ENCODE measurements around the gene MYO3B.

DNA sequence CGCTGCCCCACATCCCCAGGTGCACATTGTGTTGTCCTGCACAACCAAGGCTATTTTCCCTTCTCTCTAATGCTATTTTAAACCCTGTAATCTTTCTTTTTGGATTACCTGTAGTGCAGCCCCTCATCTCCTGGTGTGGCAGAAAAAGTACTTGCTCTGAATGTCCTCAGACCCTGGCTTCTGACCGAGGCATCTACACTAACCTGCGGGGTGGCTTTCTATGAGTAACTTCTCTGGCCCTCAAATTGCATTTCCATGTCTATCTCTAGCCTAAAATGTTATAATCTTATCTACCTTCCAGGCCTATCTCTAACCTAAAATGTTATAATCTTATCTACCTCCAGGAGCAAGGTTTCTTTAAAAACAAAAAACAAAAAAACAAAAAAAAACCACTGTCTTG is 519.0 kb downstream of the MYO3B start:
- TF ChIP-seq CTCF (IDR thresholded peaks at IDR 0.05) (no peak), POLR2A (IDR thresholded peaks at IDR 0.05) (no peak)
